HepG2 (cell line): ENCODE data around the gene TNIP3. TPM values are rescaled to one million over a fixed set of nuclear protein-coding genes. Genes with fewer than 3 reads are reported as not detected.

ENCODE experiments used
- ATAC-seq: fragments of 200-7000 bp; cut with Tn5 transposase; 3 replicates; pipeline ENCODE4 v1.9.1; 2020; ENCODE audit warnings: mild to moderate bottlenecking, moderate library complexity
- BruUV-seq: library from RNA; stranded (reverse); fragments of 400-500 nt; replicated peaks from 2 replicates; lab custom pipeline; 2021; lab: Mats Ljungman, UMichigan
- CTCF ChIA-PET: fragments of 300-600 bp; formaldehyde crosslinking; extraction: SDS; loops from one replicate; lab custom pipeline; 2021; ENCODE audit warnings: low total read pairs, inconsistent platforms, low intra/inter-chr PET ratio; lab: Yijun Ruan, JAX
- POLR2A ChIA-PET: fragments of 350-600 bp; sonication (Branson Sonifier 250); formaldehyde crosslinking; loops from one replicate; lab custom pipeline; 2020; ENCODE audit warnings: antibody characterized with exemption, inconsistent platforms; lab: Yijun Ruan, JAX
- DNase-seq: peaks from one replicate; pipeline ENCODE4 v3.0.0-alpha.2; 2015; ENCODE audit warnings: low spot score
- FAIRE-seq: peaks from 3 replicates; lab custom pipeline; 2011; peaks lifted over from hg19 to GRCh38; lab: Jason Lieb, UNC
- H2AFZ ChIP-seq: one replicate; pipeline ENCODE4 v1.6.1; 2011; ENCODE audit warnings: low read length, inconsistent platforms
- H3K27ac ChIP-seq: fragments of 300-600 bp; 3 replicates; pipeline ENCODE4 v1.8.0; 2011; ENCODE audit warnings: mixed run types, mild to moderate bottlenecking, mixed read lengths, low read length, inconsistent platforms; ENCODE audit not compliant: insufficient read depth; ENCODE audit errors: extremely low read length
- H3K27me3 ChIP-seq, 2 experiments: fragments of 200-600 bp in 1 of 2; 2 replicates in 1 of 2; 3 replicates in 1 of 2; pipeline versions ENCODE4 v1.6.0 to v1.8.0; 2011; ENCODE audit warnings: low read length in 2 of 2, mild to moderate bottlenecking in 2 of 2, moderate library complexity in 2 of 2, inconsistent platforms in 1 of 2; ENCODE audit not compliant: insufficient read depth in 2 of 2, control insufficient read depth in 1 of 2
- H3K36me3 ChIP-seq, 2 experiments: fragments of 200-600 bp in 1 of 2; replicated peaks in 1 of 2; 2 replicates in 1 of 2; 3 replicates in 1 of 2; pipeline versions ENCODE4 v1.5.1 to v1.8.0; 2011; ENCODE audit warnings: low read length in 2 of 2, inconsistent platforms in 1 of 2; ENCODE audit not compliant: insufficient read depth in 2 of 2, control insufficient read depth in 1 of 2
- H3K4me1 ChIP-seq: 2 replicates; pipeline ENCODE4 v1.5.1; 2012; ENCODE audit warnings: low read length, inconsistent platforms; ENCODE audit not compliant: insufficient read depth
- H3K4me2 ChIP-seq: 2 replicates; pipeline ENCODE4 v1.6.0; 2011; ENCODE audit warnings: low read depth, low read length, inconsistent platforms
- H3K4me3 ChIP-seq, 3 experiments: fragments of 200-600 bp in 1 of 3; sonication (generic), shearing (Covaris generic) in 1 of 3; replicated peaks in 1 of 3; 2 replicates each; pipeline ENCODE4 v1.5.1; 2011 to 2016; ENCODE audit warnings: low read length in 3 of 3, inconsistent platforms in 2 of 3, low read depth in 2 of 3, mild to moderate bottlenecking in 2 of 3, control low read depth in 1 of 3, mixed read lengths in 1 of 3; ENCODE audit not compliant: insufficient read depth in 1 of 3
- H3K79me2 ChIP-seq: one replicate; pipeline ENCODE4 v1.6.1; 2011; ENCODE audit warnings: low read length, inconsistent platforms; ENCODE audit not compliant: insufficient read depth
- H3K9ac ChIP-seq: 2 replicates; pipeline ENCODE4 v1.6.0; 2011; ENCODE audit warnings: mild to moderate bottlenecking, low read depth, low read length, inconsistent platforms; ENCODE audit not compliant: insufficient read depth
- H3K9me3 ChIP-seq: 2 replicates; pipeline ENCODE4 v1.5.1; 2012; ENCODE audit warnings: mild to moderate bottlenecking, low read length
- H4K20me1 ChIP-seq: 2 replicates; pipeline ENCODE4 v1.6.0; 2011; ENCODE audit warnings: inconsistent platforms, mild to moderate bottlenecking, low read length, moderate library complexity; ENCODE audit not compliant: insufficient read depth
- ATF5 ChIP-seq: sonication (generic); formaldehyde crosslinking; IDR thresholded peaks from 2 replicates; pipeline ENCODE4 v1.4.0; 2020; ENCODE audit warnings: mild to moderate bottlenecking, low read depth, missing genetic modification reagents
- GLI4 ChIP-seq: sonication (generic); formaldehyde crosslinking; IDR thresholded peaks from 2 replicates; pipeline ENCODE4 v1.5.1; 2020; ENCODE audit warnings: missing genetic modification reagents, mild to moderate bottlenecking, moderate library complexity, borderline replicate concordance
- KDM5A ChIP-seq: fragments of 200-600 bp; sonication (generic); IDR thresholded peaks from 2 replicates; pipeline ENCODE4 v1.7.0; 2018; ENCODE audit warnings: antibody characterized with exemption, mild to moderate bottlenecking, low read length, borderline replicate concordance
- KLF9 ChIP-seq: IDR thresholded peaks from 2 replicates; pipeline ENCODE4 v1.6.1; 2016; ENCODE audit warnings: low read depth
- LCORL ChIP-seq, 2 experiments: fragments of 450-650 bp in 1 of 2; sonication (generic) in 1 of 2; formaldehyde crosslinking in 1 of 2; IDR thresholded peaks; 2 replicates each; pipeline versions ENCODE4 v1.5.0 to v1.6.1; 2017 to 2020; ENCODE audit warnings: antibody characterized with exemption in 1 of 2, missing genetic modification reagents in 1 of 2
- PHB2 ChIP-seq: fragments of 450-650 bp; IDR thresholded peaks from 2 replicates; pipeline ENCODE4 v1.6.1; 2018; ENCODE audit not compliant: partially characterized antibody
- PRPF4 ChIP-seq: fragments of 200-400 bp; formaldehyde crosslinking; IDR thresholded peaks from 2 replicates; pipeline ENCODE4 v1.6.1; 2016; ENCODE audit warnings: low read length, low read depth; ENCODE audit not compliant: poor library complexity, severe bottlenecking
- TFE3 ChIP-seq: IDR thresholded peaks from 2 replicates; pipeline ENCODE4 v1.6.1; 2016
- ZFAT ChIP-seq: sonication (generic); formaldehyde crosslinking; conservative IDR thresholded peaks from 2 replicates; pipeline ENCODE4 v1.8.1; 2023; ENCODE audit warnings: missing genetic modification reagents, inconsistent platforms
- ZNF331 ChIP-seq: sonication (generic); formaldehyde crosslinking; IDR thresholded peaks from 2 replicates; pipeline ENCODE4 v1.4.0; 2020; ENCODE audit warnings: missing genetic modification reagents
- ZNF552 ChIP-seq: sonication (generic); formaldehyde crosslinking; IDR thresholded peaks from 2 replicates; pipeline ENCODE4 v1.9.0; 2022; ENCODE audit warnings: missing genetic modification reagents, mild to moderate bottlenecking, borderline replicate concordance
- ZNF841 ChIP-seq: sonication (generic); formaldehyde crosslinking; IDR thresholded peaks from 2 replicates; pipeline ENCODE4 v1.8.1; 2023; ENCODE audit warnings: missing genetic modification reagents, borderline replicate concordance
- ZSCAN31 ChIP-seq: sonication (generic); formaldehyde crosslinking; IDR thresholded peaks from 2 replicates; pipeline ENCODE4 v1.5.0; 2020; ENCODE audit warnings: low read depth, mild to moderate bottlenecking, missing genetic modification reagents
- WGBS: methylation state at CpG from one replicate; pipeline ENCODE4 v1.1.6; 2017; ENCODE audit warnings: low lambda C conversion rate; 5-methylcytosine and 5-hydroxymethylcytosine counted together
- in situ Hi-C: cut with HindIII; loops from 2 replicates; pipeline ENCODE4 v1.10.0; 2017; ENCODE audit warnings: low pct_unique_long_range_greater_than_20kb; ENCODE audit not compliant: extremely low pct_ligation_motif_present
- intact Hi-C: fragments of 100-400 bp; cut with micrococcal nuclease; formaldehyde crosslinking; loops from one replicate; pipeline ENCODE4 v1.10.0; 2022; ENCODE audit not compliant: unreplicated experiment
- polyA plus RNA-seq, 8 experiments: library from polyadenylated mRNA; depleted of rRNA in 3 of 8; stranded (reverse) in 7 of 8; unstranded in 1 of 8; fragments of >200 nt; fragmentation: Illumina TruSeq in 4 of 8; extraction: Trizol in 4 of 8; gene quantifications; 2 replicates each; pipeline versions ENCODE4 v1.2.1 to v1.2.3, GENCODE V29; 2011 to 2016; ENCODE audit warnings: low read depth in 4 of 8, missing spikeins in 1 of 8, mixed read lengths in 1 of 8; ENCODE audit not compliant: insufficient read depth in 1 of 8
- total RNA-seq, 5 experiments: library from RNA; depleted of rRNA; stranded (reverse); fragments of >200 nt; fragmentation: Illumina TruSeq; extraction: Trizol; gene quantifications; 2 replicates each; pipeline ENCODE4 v1.2.3, GENCODE V29; 2016; ENCODE audit warnings: low read depth in 1 of 5

Gene TNIP3
- total and polyA plus RNA-seq, 2 of the 13 experiments (the other 11 are each of a cell fraction or from before 2014, with no cell fraction given), result not detected

GRCh38 chr4:121112530-121112929, 51.6 kb downstream of the TNIP3 start (continued):
- TF ChIP-seq ATF5 (CRISPR knock-in tag), result no peak

- no peak overlapping the region for H3K27ac ChIP-seq
- H3K27me3 ChIP-seq, result no peaks in the 10 kb centered on the region
- no TSS peak for BruUV-seq
- H3K79me2 ChIP-seq, result no peaks in the 10 kb centered on the region
- TF ChIP-seq TFE3 (CRISPR knock-in tag) (no peak), ZNF841 (CRISPR knock-in tag) (no peak), KDM5A (no peak), PRPF4 (no peak), GLI4 (CRISPR knock-in tag) (no peak), LCORL (IDR thresholded peaks at IDR 0.05) (no peak), LCORL (CRISPR knock-in tag; IDR thresholded peaks at IDR 0.05) (no peak), ZNF552 (no peak), ZSCAN31 (CRISPR knock-in tag) (no peak), KLF9 (CRISPR knock-in tag) (no peak), ZFAT (CRISPR knock-in tag) (no peak), ZNF331 (no peak), PHB2 (no peak)
- DNase-seq (no peak), ATAC-seq (no peak), FAIRE-seq (no peak)
- H3K4me1 ChIP-seq, result no peaks in the 10 kb centered on the region
- H3K9ac ChIP-seq, result no peak overlapping the region
- in situ Hi-C loops, result no loop called here
- H3K4me2 ChIP-seq, result no peak overlapping the region
- H2AFZ ChIP-seq, result no peak overlapping the region
- H3K4me3 ChIP-seq, result no peak overlapping the region
- H3K36me3 ChIP-seq, result no peaks in the 10 kb centered on the region
- intact Hi-C loops, result no loop called here
- ChIA-PET POLR2A (no interaction called here), CTCF (no interaction called here)
- H3K9me3 ChIP-seq, result no peaks in the 10 kb centered on the region
- WGBS, result 25% methylated on average over 2 of the region's 2 CpGs
- no peaks in the 10 kb centered on the region for H4K20me1 ChIP-seq
These were observed 55.6 kb downstream of the TNIP3 start for GRCh38 chr4:121108557-121108956.
